HFF-Myc (cell line): ENCODE data around the gene ARPC1B.

Source experiments
- DNase-seq: peaks from one replicate; pipeline ENCODE4 v3.0.0-alpha.2; 2011; ENCODE audit warnings: low read depth; ENCODE audit errors: extremely low read depth
- H3K4me3 ChIP-seq: replicated peaks from 2 replicates; pipeline ENCODE4 v1.5.1; 2011; ENCODE audit warnings: low read depth, mild to moderate bottlenecking, control low read depth, low read length
- CTCF ChIP-seq: IDR thresholded peaks from 2 replicates; pipeline ENCODE4 v1.5.1; 2012; ENCODE audit warnings: mild to moderate bottlenecking, low read depth, low read length, control low read depth; ENCODE audit errors: missing control alignments

ARPC1B gene

GRCh38 chr7:99392659-99393354, 18.3 kb downstream of the ARPC1B start:
- H3K4me3 ChIP-seq: peak overlapping the region; percentile 31
- no peak for DNase-seq
- no peak for TF ChIP-seq CTCF

DNA sequence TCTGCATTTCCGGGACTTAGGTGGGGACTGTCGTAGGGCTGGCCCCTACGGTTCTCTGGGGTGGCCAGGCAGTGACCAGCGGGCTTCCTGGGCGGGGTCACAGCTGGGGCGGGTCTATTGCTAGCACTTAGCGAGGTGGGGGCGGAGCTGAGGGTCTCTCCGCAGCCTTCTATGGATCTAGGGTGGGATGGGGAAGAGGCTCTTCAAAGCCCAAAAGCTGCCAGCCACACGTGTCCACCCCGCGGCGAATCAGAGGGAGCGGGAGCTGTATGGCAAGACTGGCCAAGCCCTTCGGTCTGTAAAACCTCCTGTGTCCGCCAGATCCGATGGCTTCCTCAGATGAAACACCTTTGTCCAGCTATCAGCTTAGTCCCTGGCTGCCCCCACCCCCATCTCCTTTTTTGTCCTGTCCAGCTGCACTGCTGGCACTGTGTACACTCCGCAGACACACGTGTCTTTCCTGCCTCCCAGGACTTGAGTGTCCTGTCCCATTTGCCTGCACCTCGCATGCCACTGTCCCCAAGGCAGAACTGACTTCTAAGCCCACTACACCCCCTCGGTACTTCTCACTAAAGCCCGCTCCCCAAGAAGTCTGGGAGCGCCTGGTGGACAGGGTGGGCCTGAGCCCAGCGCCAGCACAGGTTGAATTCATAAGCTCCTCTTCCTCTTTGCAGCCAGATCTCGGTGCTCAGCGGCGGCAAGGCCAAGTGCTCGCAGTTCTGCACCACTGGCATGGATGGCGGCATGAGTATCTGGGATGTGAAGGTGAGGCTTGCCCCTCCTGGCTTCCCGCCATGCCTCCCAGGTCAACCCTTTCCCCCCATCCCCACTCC, 19.0 kb downstream of the ARPC1B start:
- TF ChIP-seq CTCF: no peak
- no peak for DNase-seq
- peak overlapping the region; percentile 31 for H3K4me3 ChIP-seq

GRCh38 chr7:99394188-99394502, 19.6 kb downstream of the ARPC1B start:
- no peak overlapping the region for H3K4me3 ChIP-seq
- no peak for TF ChIP-seq CTCF
- DNase-seq: no peak

GRCh38 chr7:99395616-99396327, 21.2 kb downstream of the ARPC1B start:
- DNase-seq: no peak
- TF ChIP-seq CTCF: no peak

DNA sequence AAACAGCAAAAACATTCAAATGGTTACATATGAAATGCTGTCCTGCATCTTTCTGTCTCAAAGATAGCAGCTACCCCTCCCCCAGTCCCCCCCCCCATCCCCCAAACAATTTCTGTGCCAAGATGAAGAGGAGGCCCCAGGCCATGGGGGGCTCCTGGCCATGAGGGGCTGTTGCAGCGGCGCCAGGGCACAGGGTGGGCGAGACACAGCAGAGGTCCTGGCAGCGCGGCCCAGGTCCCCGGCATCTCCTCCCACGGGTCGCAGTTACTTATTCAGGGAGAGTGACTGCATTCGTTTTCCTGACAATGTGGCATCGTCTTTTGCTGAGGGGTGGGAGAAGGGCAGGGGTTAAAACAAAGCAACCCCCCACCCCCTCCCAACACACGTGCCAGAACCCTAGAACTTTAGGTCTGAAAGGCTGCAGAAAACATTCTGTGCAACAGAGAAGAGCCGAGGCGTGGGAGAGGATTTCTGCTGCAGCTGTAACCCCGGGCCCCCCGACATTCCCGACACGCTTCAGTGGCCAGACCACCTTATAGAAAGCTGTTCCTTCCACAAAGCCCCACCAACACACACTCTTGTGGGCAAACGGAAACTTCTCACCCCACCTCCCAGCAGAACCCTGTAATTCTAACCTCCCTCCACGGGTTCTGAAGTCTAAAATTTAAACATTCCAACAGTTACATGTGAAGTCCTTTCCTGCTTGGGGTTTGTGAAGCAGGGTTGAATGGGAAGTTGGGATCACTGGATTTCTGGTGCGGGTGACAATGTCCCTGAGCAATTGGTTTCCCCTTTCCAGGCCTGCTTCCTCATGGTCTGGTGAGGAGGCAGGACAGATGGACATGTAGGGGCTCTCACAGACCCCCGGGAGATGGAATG, 22.1 kb downstream of the ARPC1B start:
- H3K4me3 ChIP-seq: no peak overlapping the region
- TF ChIP-seq CTCF: no peak
- DNase-seq: no peak

More at GRCh38 chr7:99395616-99396327, 21.2 kb downstream of the ARPC1B start:
- no peak overlapping the region for H3K4me3 ChIP-seq
